Sigmoid colon (tissue), 4 donors: ENCODE results near the gene MUC22.

Source experiments
- CTCF ChIP-seq, 4 experiments: fragments of 450-650 bp in 3 of 4; fragments of 200-600 bp in 1 of 4; IDR thresholded peaks; one replicate each; pipeline ENCODE4 v1.5.1; 2016 to 2019; ENCODE audit warnings: antibody characterized with exemption in 4 of 4, mild to moderate bottlenecking in 3 of 4, moderate library complexity in 2 of 4
- EP300 ChIP-seq, 4 donors: sonication (generic); formaldehyde crosslinking; IDR thresholded peaks; one replicate each; pipeline ENCODE4 v1.6.1; 2017; ENCODE audit warnings: antibody characterized with exemption in 4 of 4

GRCh38 chr6:30987304-30987703 lies 23.0 kb upstream of the MUC22 start:
- TF ChIP-seq EP300 (IDR thresholded peaks at IDR 0.05) (no peak), CTCF (IDR thresholded peaks at IDR 0.05) (no peak)
